ENCODE measurements around the gene AHCY. TPM values are rescaled to one million over a fixed set of nuclear protein-coding genes. Genes with fewer than 3 reads are reported as not detected.

AHCY gene
- total RNA-seq, 1 experiment from 2014 or later, result 265 TPM

DNA sequence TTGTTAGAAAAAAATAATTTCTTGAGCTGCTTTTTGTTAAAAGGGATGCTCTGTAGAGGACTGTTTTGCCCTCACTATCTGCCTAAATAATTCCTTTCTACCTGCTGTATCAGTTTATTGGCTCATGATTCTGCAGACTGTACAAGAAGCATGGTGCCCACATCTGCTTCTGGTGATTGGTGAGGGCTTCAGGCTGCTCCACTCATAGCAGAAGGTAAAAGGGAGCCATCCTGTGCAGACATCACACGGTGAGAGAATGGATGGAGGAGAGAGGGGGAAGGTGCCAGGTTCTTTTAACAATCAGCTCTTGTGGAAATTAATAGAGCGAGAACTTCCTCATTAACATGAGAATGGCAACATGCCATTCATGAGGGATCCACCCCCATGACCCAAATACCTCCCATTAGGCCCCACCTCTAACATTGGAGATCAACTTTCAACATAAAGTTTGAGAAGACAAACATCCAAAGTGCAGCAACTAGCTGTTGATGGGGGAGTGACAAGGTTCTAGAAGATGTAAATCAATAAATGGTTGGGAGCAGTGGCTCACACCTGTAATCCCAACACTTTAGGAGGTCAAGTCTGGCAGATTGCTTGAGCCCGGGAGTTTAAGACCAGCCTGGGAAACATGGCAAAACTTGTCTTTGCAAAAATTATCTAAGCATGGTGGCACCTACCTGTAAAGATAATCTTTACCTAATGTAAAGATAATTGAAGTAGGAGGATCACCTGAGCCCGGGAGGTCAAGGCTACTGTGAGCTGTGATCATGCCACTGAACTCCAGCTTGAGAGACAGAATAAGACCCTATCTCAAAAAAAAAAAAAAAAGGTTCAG, 15.7 kb upstream of the AHCY start:
- no peak for ATAC-seq
- TF ChIP-seq EZH2 (IDR thresholded peaks at IDR 0.05; ENCODE audit: low read length, unreplicated experiment) (no peak), EZH2phosphoT487 (IDR thresholded peaks at IDR 0.05; ENCODE audit: borderline replicate concordance, low read length) (no peak)
- TF ChIP-seq, protein P1, sequence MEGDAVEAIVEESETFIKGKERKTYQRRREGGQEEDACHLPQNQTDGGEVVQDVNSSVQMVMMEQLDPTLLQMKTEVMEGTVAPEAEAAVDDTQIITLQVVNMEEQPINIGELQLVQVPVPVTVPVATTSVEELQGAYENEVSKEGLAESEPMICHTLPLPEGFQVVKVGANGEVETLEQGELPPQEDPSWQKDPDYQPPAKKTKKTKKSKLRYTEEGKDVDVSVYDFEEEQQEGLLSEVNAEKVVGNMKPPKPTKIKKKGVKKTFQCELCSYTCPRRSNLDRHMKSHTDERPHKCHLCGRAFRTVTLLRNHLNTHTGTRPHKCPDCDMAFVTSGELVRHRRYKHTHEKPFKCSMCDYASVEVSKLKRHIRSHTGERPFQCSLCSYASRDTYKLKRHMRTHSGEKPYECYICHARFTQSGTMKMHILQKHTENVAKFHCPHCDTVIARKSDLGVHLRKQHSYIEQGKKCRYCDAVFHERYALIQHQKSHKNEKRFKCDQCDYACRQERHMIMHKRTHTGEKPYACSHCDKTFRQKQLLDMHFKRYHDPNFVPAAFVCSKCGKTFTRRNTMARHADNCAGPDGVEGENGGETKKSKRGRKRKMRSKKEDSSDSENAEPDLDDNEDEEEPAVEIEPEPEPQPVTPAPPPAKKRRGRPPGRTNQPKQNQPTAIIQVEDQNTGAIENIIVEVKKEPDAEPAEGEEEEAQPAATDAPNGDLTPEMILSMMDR (conservative IDR thresholded peaks at IDR 0.05; ENCODE audit: low read depth, low read length), result no peak
- H3K9ac ChIP-seq (ENCODE audit: low read length), result no peak overlapping the region
- no peaks in the 10 kb centered on the region for H3F3A ChIP-seq (ENCODE audit: low read length, unreplicated experiment)
- no peaks in the 10 kb centered on the region for H3K36me3 ChIP-seq (ENCODE audit: low read depth, low read length)
- H2AFZ ChIP-seq (ENCODE audit: low read length), result no peak overlapping the region
- no peaks in the 10 kb centered on the region for H3K27me3 ChIP-seq (ENCODE audit: low read length)
- DNase-seq, result no peak
- H3K9me2 ChIP-seq (replicated peaks; ENCODE audit: low read length), result no peaks in the 10 kb centered on the region
- H3K79me2 ChIP-seq (ENCODE audit: low read length), result no peaks in the 10 kb centered on the region
- POLR2A ChIA-PET (ENCODE audit: unreplicated experiment), result no interaction called here
- no peaks in the 10 kb centered on the region for H3K9me3 ChIP-seq (ENCODE audit: low read length)
- H4K20me1 ChIP-seq (ENCODE audit: low read length), result no peaks in the 10 kb centered on the region
- BruUV-seq (replicated peaks), result no TSS peak
- no peak overlapping the region for H3K4me3 ChIP-seq (ENCODE audit: low read length)
- no peak overlapping the region for H3K4me2 ChIP-seq (ENCODE audit: low read length)
- CTCF ChIA-PET, result no interaction called here
- peaks cover 36% of the 10 kb centered on the region for H3K4me1 ChIP-seq (ENCODE audit: insufficient read depth, low read length)
- no peak overlapping the region for H3K27ac ChIP-seq (ENCODE audit: low read length)
- intact Hi-C loops (cut with micrococcal nuclease), result no loop called here

DNA sequence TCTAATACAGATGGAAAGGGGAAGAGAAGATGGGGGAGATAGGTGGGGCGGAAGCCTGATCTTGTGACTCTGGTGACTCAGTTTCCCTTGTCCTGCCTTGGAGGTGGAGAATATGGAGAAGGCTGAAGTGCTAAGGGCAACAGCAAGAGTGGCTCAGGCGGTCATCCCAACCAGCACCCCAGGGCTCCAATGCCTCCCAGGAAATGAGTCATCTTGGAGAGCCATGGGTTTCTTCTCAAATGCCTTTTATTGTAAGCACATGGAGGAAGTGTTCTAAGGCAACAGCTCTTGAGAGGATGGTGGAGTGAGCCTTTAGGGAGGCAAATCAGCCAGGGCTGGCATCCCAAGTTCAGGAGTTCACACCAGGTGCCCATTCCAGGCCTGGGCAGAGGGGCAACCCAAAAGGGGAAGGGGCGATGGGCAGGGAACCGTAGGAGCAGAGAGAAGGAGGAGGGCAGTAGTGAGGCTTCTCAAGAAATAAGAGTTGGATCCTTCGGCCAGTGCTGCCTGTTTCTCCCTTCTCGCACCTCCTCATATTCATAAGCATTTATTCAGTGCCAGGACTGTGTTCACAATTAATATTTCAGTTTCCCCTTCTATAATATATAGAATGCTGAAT, 13.2 kb upstream of the AHCY start:
- POLR2A ChIA-PET (ENCODE audit: unreplicated experiment), result no interaction called here
- peak; percentile 14 for ATAC-seq
- H3K4me3 ChIP-seq (ENCODE audit: low read length), result no peak overlapping the region
- H3K9ac ChIP-seq (ENCODE audit: low read length), result peak overlapping the region; percentile 54
- DNase-seq, result peak; percentile 78
- H3K9me2 ChIP-seq (replicated peaks; ENCODE audit: low read length), result no peaks in the 10 kb centered on the region
- H3K9me3 ChIP-seq (ENCODE audit: low read length), result no peaks in the 10 kb centered on the region
- no peaks in the 10 kb centered on the region for H3K79me2 ChIP-seq (ENCODE audit: low read length)
- no TSS peak for BruUV-seq (replicated peaks)
- no peaks in the 10 kb centered on the region for H3K27me3 ChIP-seq (ENCODE audit: low read length)
- H3K36me3 ChIP-seq (ENCODE audit: low read depth, low read length), result no peaks in the 10 kb centered on the region
- peak overlapping the region; percentile 38 for H3K4me2 ChIP-seq (ENCODE audit: low read length)
- intact Hi-C loops (cut with micrococcal nuclease), result no loop called here
- H2AFZ ChIP-seq (ENCODE audit: low read length), result peak overlapping the region; percentile 63
- CTCF ChIA-PET, result no interaction called here
- no peak for TF ChIP-seq EZH2 (IDR thresholded peaks at IDR 0.05; ENCODE audit: low read length, unreplicated experiment)
- TF ChIP-seq, protein P1 (conservative IDR thresholded peaks at IDR 0.05; ENCODE audit: low read depth, low read length), result no peak; the same call in 1 of the 2 replicates
- no peak for TF ChIP-seq EZH2phosphoT487 (IDR thresholded peaks at IDR 0.05; ENCODE audit: borderline replicate concordance, low read length)
- peaks cover 48% of the 10 kb centered on the region for H3K4me1 ChIP-seq (ENCODE audit: insufficient read depth, low read length)
- H3K27ac ChIP-seq (ENCODE audit: low read length), result peak overlapping the region; percentile 86
- no peaks in the 10 kb centered on the region for H3F3A ChIP-seq (ENCODE audit: low read length, unreplicated experiment)
- H4K20me1 ChIP-seq (ENCODE audit: low read length), result no peaks in the 10 kb centered on the region

DNA sequence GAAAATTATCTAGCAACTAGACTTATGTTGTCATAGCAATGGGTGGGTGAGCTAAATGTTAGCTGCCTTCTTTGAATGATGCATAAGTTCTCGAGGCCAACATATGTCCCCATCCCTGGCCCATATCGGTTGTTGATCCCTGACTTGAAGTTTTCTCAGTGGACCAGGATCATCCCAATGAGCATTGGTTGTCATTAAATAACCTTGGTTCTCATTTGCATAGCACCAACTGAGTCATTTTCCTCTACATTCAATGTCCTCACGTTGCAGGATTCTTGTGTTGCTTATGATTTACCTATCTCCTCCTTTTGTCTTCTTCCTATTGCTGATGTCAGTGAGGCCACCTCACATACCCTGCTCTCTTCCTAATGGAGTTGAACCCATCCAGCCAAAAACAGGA, 12.1 kb upstream of the AHCY start:
- Histone ChIP-seq H3K9ac (ENCODE audit: low read length) (peak overlapping the region; percentile 51), H3K4me1 (ENCODE audit: insufficient read depth, low read length) (peaks cover 52% of the 10 kb centered on the region), H3K9me3 (ENCODE audit: low read length) (no peaks in the 10 kb centered on the region), H3K27me3 (ENCODE audit: low read length) (no peaks in the 10 kb centered on the region), H3K9me2 (replicated peaks; ENCODE audit: low read length) (no peaks in the 10 kb centered on the region), H2AFZ (ENCODE audit: low read length) (no peak overlapping the region), H3K4me2 (ENCODE audit: low read length) (no peak overlapping the region), H3F3A (ENCODE audit: low read length, unreplicated experiment) (no peaks in the 10 kb centered on the region), H3K79me2 (ENCODE audit: low read length) (no peaks in the 10 kb centered on the region), H3K36me3 (ENCODE audit: low read depth, low read length) (no peaks in the 10 kb centered on the region), H4K20me1 (ENCODE audit: low read length) (no peaks in the 10 kb centered on the region), H3K27ac (ENCODE audit: low read length) (peak overlapping the region; percentile 86), H3K4me3 (ENCODE audit: low read length) (no peak overlapping the region)
- BruUV-seq (replicated peaks), result no TSS peak
- ATAC-seq, result no peak
- POLR2A ChIA-PET (ENCODE audit: unreplicated experiment), result interaction anchor here (0.6 kb wide), 1 partner anchor 24 kb away, joined by 4 read pairs; no protein-coding TSS in a partner anchor
- TF ChIP-seq EZH2phosphoT487 (IDR thresholded peaks at IDR 0.05; ENCODE audit: borderline replicate concordance, low read length) (no peak), EZH2 (IDR thresholded peaks at IDR 0.05; ENCODE audit: low read length, unreplicated experiment) (no peak)
- TF ChIP-seq, protein P1 (conservative IDR thresholded peaks at IDR 0.05; ENCODE audit: low read depth, low read length), result no peak
- DNase-seq, result no peak
- intact Hi-C loops (cut with micrococcal nuclease), result loop anchor here (2.0 kb wide), 1 partner anchor 76 kb away; no protein-coding TSS in a partner anchor
- CTCF ChIA-PET, result no interaction called here

All from PC-3 (cell line).